Measurements from ENCODE around the gene WFIKKN1. TPM values are rescaled to one million over a fixed set of nuclear protein-coding genes. Genes with fewer than 3 reads are reported as not detected.

Gene WFIKKN1
- total RNA-seq, 1 experiment from 2014 or later = 12.3 TPM

GRCh38 chr16:682493-683395 is 52.0 kb downstream of the WFIKKN1 start (continued):
- TF ChIP-seq SMAD4 (CRISPR knock-in tag; IDR thresholded peaks at IDR 0.05) = no peak
- TF ChIP-seq HMGXB4 (CRISPR knock-in tag; IDR thresholded peaks at IDR 0.05) = no peak
- no peak for TF ChIP-seq ETV6 (CRISPR knock-in tag; IDR thresholded peaks at IDR 0.05)
- no peak for TF ChIP-seq GABPB1 (CRISPR knock-in tag; IDR thresholded peaks at IDR 0.05)
- no peak for TF ChIP-seq ZNF121 (CRISPR knock-in tag; IDR thresholded peaks at IDR 0.05)
- TF ChIP-seq GRHL2 (CRISPR knock-in tag; IDR thresholded peaks at IDR 0.05; ENCODE audit: insufficient replicate concordance, severe bottlenecking) = no peak
- TF ChIP-seq ELF4 (CRISPR knock-in tag; IDR thresholded peaks at IDR 0.05; ENCODE audit: low read depth) = no peak
- TF ChIP-seq E2F4 (CRISPR knock-in tag; IDR thresholded peaks at IDR 0.05; ENCODE audit: borderline replicate concordance, low read depth) = no peak

GRCh38 chr16:683396-684070 is 52.7 kb downstream of the WFIKKN1 start:
- Mint-ChIP-seq H3K9me3 (no peaks in the 10 kb centered on the region), H3K27me3 (ENCODE audit: low read depth) (no peaks in the 10 kb centered on the region), H3K36me3 (peaks cover 25% of the 10 kb centered on the region), H3K4me1 (peaks cover 19% of the 10 kb centered on the region), H3K27ac (no peak overlapping the region; the same call in 1 of the 2 replicates), H3K4me3 (peak overlapping the region; percentile 76)
- no peak for DNase-seq (ENCODE audit: low spot score)
- ATAC-seq = no peak
- CTCF ChIA-PET = interaction anchor here (0.9 to 1.7 kb wide), 6 partner anchors 12 to 58 kb away, joined by 3 to 5 read pairs (median 3); partner anchors contain the start of genes ANTKMT, CIAO3 and RHOT2
- POLR2A ChIA-PET = interaction anchor here (1.1 to 1.6 kb wide), 2 partner anchors 10 to 12 kb away, joined by 4 to 6 read pairs; no protein-coding TSS in a partner anchor
- TF ChIP-seq ARID4B (CRISPR knock-in tag; IDR thresholded peaks at IDR 0.05; ENCODE audit: borderline replicate concordance) = 0 out of 2 replicates have a peak, but pooled peaks have one; percentile 38
- no peak for TF ChIP-seq SOX15 (CRISPR knock-in tag; IDR thresholded peaks at IDR 0.05)
- TF ChIP-seq NFE2L1 (CRISPR knock-in tag; IDR thresholded peaks at IDR 0.05) = no peak
- TF ChIP-seq ESRRA (CRISPR knock-in tag; IDR thresholded peaks at IDR 0.05; ENCODE audit: borderline replicate concordance) = 0 out of 2 replicates have a peak, but pooled peaks have one; percentile 1
- 0 out of 2 replicates have a peak, but pooled peaks have one; percentile 36 for TF ChIP-seq ZNF121 (CRISPR knock-in tag; IDR thresholded peaks at IDR 0.05)
- TF ChIP-seq ZNF317 (CRISPR knock-in tag; IDR thresholded peaks at IDR 0.05; ENCODE audit: borderline replicate concordance, low read depth) = no peak
- TF ChIP-seq MAX (CRISPR knock-in tag; IDR thresholded peaks at IDR 0.05) = no peak
- TF ChIP-seq TEAD4 (CRISPR knock-in tag; IDR thresholded peaks at IDR 0.05) = no peak; the same call in 1 of the 2 replicates
- TF ChIP-seq ATF1 (CRISPR knock-in tag; IDR thresholded peaks at IDR 0.05) = peak; percentile 71; the same call in 1 of the 2 replicates
- 0 out of 2 replicates have a peak, but pooled peaks have one; percentile 44 for TF ChIP-seq CREM (CRISPR knock-in tag; IDR thresholded peaks at IDR 0.05)
- no peak for TF ChIP-seq TP53 (CRISPR knock-in tag; IDR thresholded peaks at IDR 0.05)
- TF ChIP-seq MYBL2 (CRISPR knock-in tag; IDR thresholded peaks at IDR 0.05) = 0 out of 2 replicates have a peak, but pooled peaks have one; percentile 13
- TF ChIP-seq ZBTB21 (CRISPR knock-in tag; IDR thresholded peaks at IDR 0.05; ENCODE audit: borderline replicate concordance) = no peak
- TF ChIP-seq ZNF416 (CRISPR knock-in tag; IDR thresholded peaks at IDR 0.05) = no peak; the same call in 1 of the 2 replicates
- no peak for TF ChIP-seq CBFB (CRISPR knock-in tag; IDR thresholded peaks at IDR 0.05; ENCODE audit: low read depth)
- TF ChIP-seq HMGXB4 (CRISPR knock-in tag; IDR thresholded peaks at IDR 0.05) = peak; percentile 53; the same call in 1 of the 2 replicates
- 0 out of 2 replicates have a peak, but pooled peaks have one; percentile 18 for TF ChIP-seq ZNF263 (CRISPR knock-in tag; IDR thresholded peaks at IDR 0.05; ENCODE audit: low read depth)
